GM12864 (cell line): ENCODE results near the gene CNTNAP2.
A peak's percentile ranks its signal among the peaks of the same experiment; 100 is the strongest.

ENCODE experiments used
- DNase-seq: peaks from one replicate; pipeline ENCODE4 v3.0.0-alpha.2; 2011; ENCODE audit warnings: low read depth
- H3K4me3 ChIP-seq: 2 replicates; pipeline ENCODE4 v1.5.1; 2011; ENCODE audit warnings: mild to moderate bottlenecking, low read depth, low read length, control low read depth
- CTCF ChIP-seq: IDR thresholded peaks from 2 replicates; pipeline ENCODE4 v1.5.1; 2011; ENCODE audit warnings: low read depth, mild to moderate bottlenecking, moderate library complexity, low read length, control low read depth, inconsistent platforms; ENCODE audit errors: missing control alignments

CNTNAP2 gene

DNA sequence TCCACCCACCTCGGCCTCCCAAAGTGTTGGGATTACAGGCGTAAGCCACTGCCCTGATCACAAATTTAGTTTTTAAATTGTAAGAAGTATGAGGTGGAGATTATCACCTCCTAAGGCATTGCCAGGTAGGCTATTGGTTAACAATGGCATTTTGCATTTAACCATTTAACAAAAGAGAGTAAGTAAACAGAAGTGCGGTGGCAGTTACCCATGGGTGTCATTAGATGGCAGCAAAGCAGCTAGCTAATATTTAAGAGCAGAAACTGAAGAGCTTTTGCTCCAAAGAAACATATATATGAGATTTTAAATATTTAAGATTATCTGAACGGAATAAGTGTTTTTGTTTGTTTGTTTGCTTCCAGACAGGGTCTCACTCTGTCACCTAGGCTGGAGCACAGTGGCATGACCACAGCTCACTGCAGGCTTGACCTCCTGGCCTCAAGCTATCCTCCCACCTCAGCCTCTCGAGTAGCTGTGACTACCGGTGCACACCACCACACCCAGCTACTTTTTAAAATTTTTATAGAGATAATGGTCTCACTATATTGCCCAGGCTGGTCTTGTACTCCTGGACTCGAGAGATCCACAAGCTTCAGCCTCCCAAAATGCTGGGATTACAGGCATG is 2148.4 kb downstream of the CNTNAP2 start:
- peak; percentile 74 for TF ChIP-seq CTCF
- no peak for DNase-seq
- no peak overlapping the region for H3K4me3 ChIP-seq

DNA sequence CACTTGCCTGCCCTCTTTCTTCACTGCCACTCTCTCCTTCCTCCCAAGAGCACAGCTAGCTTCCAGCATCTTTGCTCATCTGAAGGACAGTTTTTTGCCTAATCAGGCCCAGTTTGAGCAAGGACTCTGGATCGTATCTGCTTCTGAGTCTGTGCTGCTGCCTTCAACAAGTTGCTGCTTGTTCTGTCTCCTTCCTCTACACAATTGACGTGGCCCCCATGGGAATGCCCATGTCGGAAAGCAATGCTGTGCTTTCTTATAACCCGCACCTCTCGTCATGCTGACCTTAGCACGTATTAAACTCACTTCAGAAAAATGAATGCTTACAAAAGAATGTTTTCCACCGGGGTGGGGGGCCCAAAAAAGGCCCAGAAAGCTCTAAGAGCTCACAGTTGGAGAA is 2149.3 kb downstream of the CNTNAP2 start:
- no peak for TF ChIP-seq CTCF

GRCh38 chr7:148266795-148267194 is 2150.2 kb downstream of the CNTNAP2 start:
- no peak for DNase-seq
- no peak for TF ChIP-seq CTCF
- no peak overlapping the region for H3K4me3 ChIP-seq

More for the DNA sequence above, 2149.3 kb downstream of the CNTNAP2 start:
- DNase-seq: no peak
- no peak overlapping the region for H3K4me3 ChIP-seq

- no peak for TF ChIP-seq CTCF
- no peak overlapping the region for H3K4me3 ChIP-seq
- DNase-seq: no peak
Observed at GRCh38 chr7:148270576-148270975, 2154.0 kb downstream of the CNTNAP2 start.

DNA sequence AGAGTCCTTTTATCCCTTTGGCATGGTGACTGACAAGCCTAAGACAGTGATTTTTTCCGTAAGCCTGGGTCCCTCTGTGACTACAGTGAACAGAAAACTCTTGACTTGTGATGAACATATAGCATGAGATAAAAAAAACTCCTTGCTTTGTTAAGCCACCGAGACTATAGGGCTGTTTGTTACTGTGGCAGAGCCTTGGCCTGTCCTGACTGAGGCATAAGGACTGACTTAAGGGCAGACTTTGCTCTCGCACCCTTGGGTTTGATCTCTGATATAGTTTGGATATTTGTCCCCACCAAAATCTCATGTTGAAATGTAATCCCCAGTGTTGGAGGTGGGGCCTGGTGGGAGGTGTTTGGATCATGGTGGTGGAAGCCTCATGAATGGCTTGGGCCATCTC is 2157.5 kb downstream of the CNTNAP2 start:
- no peak overlapping the region for H3K4me3 ChIP-seq
- no peak for DNase-seq
- TF ChIP-seq CTCF: no peak

DNA sequence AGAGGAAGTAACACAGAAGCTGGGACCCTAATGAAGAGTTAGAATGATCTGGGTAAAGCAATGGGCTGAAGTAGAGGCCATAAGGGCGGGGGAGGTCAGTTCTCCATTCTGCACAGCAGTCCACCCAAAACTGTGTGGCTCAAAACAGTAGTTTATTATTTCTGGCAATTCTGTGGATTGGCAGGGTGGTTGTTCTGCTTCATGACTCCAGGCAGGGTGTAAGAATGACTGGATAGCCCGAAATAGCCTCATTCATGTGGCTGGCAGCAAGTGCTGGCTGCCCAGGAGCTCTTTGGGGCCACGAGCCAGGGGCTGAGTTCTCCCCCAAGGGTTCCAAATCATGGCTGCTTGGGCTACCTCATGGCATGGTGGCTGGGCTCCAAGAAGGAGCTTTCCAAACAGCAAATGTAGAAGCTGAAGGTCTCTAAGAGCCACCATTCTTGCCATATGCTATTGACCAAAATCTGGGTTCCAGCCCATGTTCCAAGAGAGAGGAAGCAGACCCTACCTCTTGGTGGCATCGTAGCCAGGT is 2158.8 kb downstream of the CNTNAP2 start:
- H3K4me3 ChIP-seq: no peak overlapping the region
- no peak for DNase-seq
- TF ChIP-seq CTCF: no peak
